NCI-H774 (cell line): ENCODE measurements around the gene PPP1R15B.
A peak's percentile ranks its signal among the peaks of the same experiment; 100 is the strongest.

ENCODE experiments used
- DNase-seq: peaks from one replicate; lab custom pipeline; 2025; lab: John Stamatoyannopoulos, UW

Gene PPP1R15B

DNA sequence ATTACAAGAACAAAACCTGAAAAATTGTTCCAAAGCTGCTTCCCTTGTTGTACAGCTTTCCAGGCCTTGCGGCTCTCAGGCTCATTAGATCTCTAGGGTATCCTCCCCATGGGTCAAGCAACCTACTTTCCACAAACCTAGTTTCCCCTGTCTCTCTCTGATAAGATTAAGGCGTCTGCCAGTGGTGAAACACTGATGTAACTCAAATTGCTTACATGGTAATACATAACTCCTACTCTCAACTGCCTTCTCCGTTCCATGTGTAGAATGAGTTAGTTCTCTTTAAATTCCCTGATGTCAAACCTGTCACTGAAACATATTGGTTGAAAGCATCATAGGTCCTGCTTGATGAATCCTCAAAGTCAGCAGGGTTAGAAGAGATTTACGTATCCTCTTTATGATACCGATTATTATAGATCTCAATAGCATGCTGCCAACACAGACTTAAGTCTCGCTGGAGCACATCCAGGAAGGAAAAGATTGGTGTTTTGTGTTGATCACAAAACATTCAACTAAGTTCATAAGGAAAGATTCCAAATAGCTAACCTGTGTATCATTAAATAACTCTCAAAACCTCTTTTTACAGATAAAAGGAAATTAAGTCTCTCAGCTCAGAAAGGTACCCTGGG is 10.6 kb downstream of the PPP1R15B start:
- DNase-seq: no peak

- peak; percentile 78 for DNase-seq
Observed at GRCh38 chr1:204398197-204399125, 13.2 kb downstream of the PPP1R15B start.

GRCh38 chr1:204396015-204396583 is 15.5 kb downstream of the PPP1R15B start:
- no peak for DNase-seq

- no peak for DNase-seq
Observed at GRCh38 chr1:204391629-204392028, 20.0 kb downstream of the PPP1R15B start.

DNA sequence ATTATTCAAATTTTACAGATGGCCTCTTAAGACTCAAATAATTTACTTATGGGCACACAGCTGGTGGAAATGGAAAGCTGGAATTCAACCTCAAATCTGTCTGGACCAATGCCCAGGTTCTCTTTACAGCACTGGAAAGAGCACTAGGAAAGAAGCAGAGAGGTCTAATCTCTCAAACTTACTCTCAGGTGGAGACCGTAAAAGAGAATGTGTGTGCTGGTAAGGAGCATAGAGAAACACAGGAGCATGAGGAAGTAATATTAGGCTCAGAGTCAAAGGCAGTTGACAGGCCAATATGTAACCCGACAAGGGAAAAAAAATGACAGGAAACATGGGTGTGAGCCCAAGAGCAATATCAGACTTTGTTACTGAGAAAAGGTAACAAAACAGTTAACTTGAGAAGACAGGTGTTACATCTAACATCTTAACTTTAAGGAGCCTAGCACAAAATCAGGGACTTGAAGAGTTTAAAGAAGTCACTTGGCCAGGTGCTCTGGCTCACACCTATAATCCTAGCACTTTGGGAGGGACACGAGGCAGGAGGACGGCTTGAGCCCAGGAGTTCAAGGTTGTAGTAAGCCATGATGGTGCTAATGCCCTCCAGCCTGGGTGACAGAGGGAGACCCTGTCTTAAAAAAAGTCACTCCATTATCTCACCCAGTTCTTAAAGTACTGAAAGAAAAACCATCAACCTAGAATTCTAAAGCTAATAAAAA is 20.7 kb downstream of the PPP1R15B start:
- DNase-seq: no peak

DNA sequence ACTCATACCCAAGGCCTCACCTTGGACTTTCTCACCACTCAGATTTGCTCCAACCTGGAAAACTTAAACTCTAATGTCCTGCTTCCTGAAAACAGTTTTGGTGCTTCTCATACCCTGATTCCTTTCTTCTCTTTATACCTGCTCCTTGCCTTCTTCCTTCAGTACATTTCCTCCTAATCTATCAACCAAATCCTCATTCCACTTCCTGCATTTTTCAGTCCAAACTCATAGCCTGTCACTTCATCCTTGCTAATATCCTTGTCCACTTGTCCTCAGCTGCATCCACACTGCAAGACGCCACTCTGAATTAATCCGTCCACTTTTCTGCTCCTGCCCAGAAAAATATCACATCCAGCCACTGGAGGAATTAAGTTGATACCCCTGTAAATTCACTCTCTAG is 25.9 kb downstream of the PPP1R15B start:
- no peak for DNase-seq

GRCh38 chr1:204384636-204385352 is 26.8 kb downstream of the PPP1R15B start:
- DNase-seq: no peak

GRCh38 chr1:204383163-204383904 is 28.3 kb downstream of the PPP1R15B start:
- no peak for DNase-seq

DNA sequence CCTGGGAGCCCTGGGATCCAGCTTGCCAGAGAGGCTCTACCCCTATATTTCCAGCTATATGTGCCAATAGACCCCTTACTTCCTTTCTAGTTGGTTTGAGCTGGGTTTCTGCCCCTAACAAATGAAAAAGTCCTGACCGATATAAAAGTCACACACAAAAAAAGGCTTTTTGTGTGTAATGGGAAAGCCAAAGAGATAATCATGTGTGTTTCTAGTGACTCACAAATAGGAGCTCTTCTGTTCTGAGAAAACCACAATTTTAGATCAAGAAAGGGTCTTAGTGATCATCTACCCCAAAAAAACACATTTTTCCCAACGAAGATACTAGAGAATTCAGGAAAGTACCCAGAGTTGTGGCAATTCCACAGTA is 28.9 kb downstream of the PPP1R15B start:
- DNase-seq: no peak

- no peak for DNase-seq
Observed at GRCh38 chr1:204380293-204380831, 31.3 kb downstream of the PPP1R15B start.

- DNase-seq: peak; percentile 15
Observed at GRCh38 chr1:204377800-204378668, 33.6 kb downstream of the PPP1R15B start.

GRCh38 chr1:204376919-204377799 is 34.5 kb downstream of the PPP1R15B start:
- no peak for DNase-seq

GRCh38 chr1:204376465-204376864 is 35.2 kb downstream of the PPP1R15B start:
- DNase-seq: no peak

DNA sequence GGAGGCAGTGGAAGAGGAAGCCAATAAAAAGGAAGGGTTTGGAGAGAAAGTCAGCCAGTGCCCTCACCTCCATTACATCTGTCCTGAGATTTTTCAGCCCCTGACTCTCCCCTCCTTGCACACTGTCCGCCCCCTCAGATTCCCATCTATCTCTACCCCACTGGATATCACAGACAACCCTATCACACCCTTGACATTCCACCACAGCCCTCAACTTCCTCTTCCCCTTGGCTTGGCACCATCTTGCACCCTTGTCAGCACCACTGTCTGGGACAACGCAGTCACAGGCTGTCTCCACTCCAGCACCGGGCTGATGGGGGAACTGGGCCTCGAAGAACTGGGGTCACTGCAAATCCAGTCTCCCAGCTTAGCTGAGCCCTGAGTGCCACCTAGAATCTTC is 37.7 kb downstream of the PPP1R15B start:
- no peak for DNase-seq

DNA sequence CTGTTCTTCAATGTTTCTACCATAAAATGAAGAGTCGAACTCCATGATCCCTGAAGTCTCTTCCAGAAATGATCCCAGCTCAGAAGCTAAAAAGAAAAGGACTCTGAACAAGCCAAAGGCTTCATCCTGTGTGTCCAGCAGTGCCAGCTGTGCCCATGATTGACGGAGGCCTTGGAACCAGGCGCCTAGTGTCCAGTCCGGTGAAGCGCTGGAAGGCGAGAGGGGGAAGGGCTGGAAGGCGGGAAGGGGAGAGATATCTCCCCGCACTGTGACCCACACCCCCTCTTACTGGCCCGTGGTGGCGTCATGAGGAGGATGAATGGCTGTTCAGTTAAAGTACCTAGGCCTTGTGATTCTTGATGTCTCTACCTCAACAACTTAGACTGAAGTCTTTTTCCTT is 41.4 kb downstream of the PPP1R15B start:
- DNase-seq: no peak

DNA sequence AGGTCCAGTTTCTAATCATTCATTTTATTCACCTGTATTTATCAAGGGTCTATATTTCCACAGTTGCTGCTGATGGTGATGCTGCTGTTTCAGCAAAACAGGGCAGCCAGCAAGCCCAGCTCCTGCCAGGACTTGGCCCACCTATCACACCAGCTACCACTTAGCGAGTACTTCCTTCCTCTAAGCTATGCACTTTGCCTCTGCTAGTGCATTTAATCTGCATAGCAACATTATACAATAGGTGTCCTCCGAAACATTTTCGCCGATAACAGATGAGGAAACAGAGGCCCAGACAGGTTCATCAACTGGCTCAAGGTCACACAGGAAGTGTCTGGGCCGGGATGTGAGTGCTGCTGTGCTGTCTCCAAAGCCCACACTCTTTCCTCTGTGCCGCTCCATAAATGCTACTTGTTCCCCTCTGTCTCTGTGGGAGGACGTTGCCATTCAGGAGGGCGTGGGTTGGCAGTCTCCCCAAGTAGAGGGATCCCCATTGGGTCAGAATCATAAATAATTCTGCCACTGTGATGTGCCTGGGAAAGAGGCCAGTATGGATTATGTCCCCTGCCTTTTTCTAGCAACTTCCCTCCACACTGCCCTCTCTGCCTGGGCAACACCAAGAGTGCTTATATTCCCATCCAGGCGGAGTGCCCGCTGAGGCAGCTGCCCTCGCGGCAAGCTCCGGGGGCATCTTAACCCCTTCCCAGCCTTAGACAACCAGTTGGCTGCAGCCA is 42.5 kb downstream of the PPP1R15B start:
- DNase-seq: no peak

GRCh38 chr1:204367956-204368355 is 43.7 kb downstream of the PPP1R15B start:
- DNase-seq: no peak
